Forelimb muscle (tissue), 1 donor: ENCODE results near the gene EBF3. TPM values are rescaled to one million over a fixed set of nuclear protein-coding genes. Genes with fewer than 3 reads are reported as not detected.

Source experiments
- DNase-seq: peaks from one replicate; pipeline ENCODE4 v3.0.0-alpha.2; 2013; ENCODE audit warnings: low read depth
- polyA plus RNA-seq: library from polyadenylated mRNA; unstranded; fragments of 120-200 nt; gene quantifications from one replicate; pipeline ENCODE4 v1.2.1, GENCODE V29; 2013; ENCODE audit not compliant: insufficient read length

Gene EBF3
- polyA plus RNA-seq, 1 donor: 57.0 TPM

DNA sequence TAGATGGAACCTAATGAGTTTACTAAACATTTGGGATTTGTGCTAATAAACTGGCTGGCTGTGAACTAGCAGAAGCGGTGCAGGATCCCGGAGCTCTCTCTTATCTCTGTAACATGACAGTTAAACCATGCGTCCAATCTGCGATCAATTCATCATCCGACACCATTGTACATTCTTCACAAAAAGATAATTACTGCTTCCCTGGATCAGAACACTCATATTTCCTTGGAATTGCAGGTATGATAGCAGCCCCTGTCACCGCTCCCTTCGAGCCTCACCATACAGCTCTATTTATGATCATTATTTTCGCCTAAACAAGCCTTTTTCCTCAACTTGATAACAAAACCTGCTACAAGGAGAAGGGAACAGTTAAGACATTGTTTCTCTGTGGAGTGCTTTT, 18.5 kb downstream of the EBF3 start:
- no peak for DNase-seq

DNA sequence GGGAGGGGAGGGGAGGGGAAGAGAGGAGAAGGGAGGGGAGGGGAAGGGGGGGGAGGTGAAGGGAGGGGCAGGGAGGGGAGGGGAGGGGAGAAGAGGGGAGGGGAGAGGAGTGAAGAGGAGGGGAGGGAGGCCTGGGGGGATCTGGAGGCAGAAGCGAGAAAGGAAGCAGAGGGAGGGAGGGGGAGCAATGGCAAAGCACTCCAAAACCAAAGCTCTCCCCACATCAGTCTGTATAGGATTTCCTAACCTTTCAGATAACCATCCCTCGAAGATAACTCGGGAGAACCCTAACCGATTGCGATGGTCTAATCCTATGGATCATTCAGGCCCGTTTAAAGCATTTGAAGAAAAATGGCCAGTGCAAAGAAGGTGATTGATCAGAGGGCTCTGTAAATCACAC, 19.0 kb downstream of the EBF3 start:
- no peak for DNase-seq

DNA sequence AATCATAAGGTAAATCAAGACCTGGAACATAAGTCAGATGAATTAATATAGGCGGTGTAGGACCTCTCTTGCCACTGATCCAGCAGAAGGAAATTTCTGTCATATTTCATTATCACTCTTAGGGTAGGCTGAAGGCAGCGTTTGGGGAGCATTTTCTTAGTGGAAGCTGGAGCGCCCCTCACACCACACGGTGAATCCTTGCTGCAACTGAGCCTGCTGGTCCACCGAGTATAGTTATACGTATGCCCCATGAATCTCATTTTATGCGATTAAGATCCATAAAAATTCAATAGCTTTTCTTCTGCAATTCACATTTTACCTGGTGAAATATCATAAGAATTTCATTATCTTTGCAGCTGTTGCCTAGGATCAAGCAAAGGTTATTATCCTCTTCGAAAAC, 19.6 kb downstream of the EBF3 start:
- no peak for DNase-seq

DNA sequence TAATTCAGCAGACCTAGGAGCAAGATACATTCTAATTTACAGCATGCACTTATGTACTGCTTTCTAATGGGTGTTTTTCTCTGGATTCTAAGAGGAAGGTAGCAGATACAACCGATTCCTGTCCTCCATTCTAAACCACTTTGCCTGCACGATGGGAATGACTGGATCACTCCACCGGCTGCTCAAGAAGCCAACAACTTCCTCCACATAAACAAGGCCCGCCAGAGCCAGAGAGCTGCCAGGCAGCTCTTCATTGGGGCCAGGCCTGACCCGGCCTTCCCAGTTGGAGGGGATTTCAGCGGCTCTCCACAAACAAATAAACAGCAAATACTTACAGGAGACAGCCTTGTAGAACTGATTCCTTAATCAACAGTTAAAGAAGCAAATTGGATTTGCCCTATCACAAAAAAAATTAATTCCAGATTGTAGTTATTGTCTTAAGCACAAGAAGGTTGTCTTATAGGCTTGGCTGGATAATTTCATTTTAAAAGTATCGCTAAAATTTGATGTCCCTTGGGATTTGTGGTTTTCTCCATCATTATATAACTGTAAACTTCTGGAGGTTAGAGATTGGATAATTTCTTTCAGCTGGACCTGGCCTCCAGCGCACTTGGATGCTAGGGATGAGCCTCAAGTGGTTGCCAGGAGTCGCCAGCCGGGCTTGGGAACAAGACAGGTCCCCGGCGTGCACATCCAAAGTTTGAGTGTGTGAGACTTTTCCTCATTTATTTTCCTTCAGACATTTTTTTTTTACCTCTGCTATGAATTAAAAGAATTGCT, 20.9 kb downstream of the EBF3 start:
- DNase-seq: no peak

DNA sequence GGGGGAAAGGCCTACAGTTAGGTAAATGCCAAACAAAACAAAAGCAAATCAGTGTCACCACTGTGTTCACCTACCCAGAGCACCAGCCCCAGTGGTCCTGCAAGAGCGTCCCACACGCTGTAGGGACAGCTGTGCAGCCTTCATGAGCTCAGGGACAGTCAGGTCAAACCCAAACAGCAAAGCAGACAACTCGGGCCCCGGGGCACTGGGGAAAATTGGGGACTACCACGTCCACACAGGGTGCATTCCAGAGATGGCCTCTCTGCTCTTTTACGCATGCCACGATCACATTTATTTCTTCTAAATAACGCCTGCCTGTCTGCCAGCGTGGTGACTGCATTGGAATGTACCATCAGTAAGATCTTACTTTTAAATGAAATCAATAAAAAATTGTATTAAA, 21.7 kb downstream of the EBF3 start:
- DNase-seq: no peak

DNA sequence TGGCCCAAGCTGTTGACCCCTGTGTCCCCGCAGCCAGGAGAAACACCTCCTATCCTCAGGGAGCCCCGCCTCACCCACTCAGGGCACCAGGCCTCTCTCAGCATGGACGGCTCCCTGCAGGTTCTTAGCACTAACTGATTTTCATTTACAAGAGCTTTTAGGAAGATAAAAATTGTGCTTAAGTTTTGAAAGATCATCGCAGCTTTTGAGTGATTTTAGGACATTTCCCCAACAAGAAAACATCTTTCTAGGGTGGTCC, 22.1 kb downstream of the EBF3 start:
- no peak for DNase-seq

DNA sequence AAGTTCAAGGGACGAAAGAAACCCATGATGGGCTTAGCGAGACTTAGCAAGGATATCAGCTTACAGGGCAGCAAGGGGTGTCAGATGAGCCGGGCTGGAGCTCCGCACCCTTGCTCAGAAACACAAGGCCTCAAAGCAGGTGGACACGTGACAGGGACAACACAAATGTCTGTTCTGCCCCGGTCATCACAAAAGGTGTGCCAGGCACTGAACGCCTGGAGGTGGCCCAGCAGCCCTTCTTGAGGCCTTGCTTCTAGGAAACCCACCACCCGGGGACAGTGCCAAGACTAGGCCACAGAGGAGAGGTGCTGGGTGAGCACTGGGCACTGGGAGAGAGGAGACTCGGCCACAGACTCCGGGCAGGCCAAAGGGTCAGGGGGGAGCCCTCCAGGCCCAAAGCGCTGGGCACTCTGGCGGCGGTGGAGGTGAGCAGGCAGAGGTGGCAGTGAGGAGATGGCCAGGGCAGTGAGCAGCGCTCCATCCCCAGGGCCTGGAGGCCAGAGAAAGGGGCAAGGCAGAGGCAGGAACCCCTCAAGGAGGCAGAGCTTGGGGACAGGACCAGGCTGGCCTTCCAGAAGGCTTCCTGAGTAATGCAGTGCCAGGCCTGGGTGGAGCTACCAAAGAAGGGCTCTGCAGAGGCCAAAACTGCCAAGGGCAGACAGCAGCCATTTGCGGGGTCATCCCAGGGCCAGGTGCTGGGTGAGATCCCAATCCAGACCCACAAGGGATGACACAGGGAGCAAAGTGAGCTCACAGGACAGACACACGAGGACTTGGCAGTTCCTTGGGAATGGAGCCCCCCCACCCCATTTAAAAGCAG, 22.7 kb downstream of the EBF3 start:
- DNase-seq: no peak

DNA sequence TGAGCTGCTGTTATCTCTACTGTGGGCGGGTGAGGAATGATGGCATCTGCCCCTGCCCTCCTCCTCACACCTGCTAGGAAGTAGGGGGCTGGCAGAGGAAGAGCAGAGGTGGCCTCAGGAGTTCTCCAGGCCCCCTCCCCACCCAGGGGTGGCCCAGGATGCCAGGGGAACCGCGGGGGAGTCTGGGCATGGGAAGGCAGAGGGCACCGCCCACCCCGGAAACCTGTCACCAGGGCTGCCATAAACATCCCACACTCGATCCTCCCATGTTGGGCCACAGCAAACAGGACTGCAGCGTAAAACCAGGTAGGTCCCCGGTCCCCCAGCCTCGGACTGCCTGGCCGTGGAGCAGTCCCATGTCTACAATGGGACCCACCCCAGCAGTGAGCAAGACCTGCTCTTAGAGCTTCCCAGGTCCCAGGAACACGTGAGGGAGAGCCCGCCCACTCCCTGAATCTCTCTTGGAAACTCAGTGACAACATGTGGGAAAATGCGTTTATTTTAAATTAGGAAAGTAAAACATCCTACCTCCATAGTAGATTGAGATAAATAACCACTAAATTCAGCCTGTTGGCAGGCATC, 23.4 kb downstream of the EBF3 start:
- DNase-seq: no peak

DNA sequence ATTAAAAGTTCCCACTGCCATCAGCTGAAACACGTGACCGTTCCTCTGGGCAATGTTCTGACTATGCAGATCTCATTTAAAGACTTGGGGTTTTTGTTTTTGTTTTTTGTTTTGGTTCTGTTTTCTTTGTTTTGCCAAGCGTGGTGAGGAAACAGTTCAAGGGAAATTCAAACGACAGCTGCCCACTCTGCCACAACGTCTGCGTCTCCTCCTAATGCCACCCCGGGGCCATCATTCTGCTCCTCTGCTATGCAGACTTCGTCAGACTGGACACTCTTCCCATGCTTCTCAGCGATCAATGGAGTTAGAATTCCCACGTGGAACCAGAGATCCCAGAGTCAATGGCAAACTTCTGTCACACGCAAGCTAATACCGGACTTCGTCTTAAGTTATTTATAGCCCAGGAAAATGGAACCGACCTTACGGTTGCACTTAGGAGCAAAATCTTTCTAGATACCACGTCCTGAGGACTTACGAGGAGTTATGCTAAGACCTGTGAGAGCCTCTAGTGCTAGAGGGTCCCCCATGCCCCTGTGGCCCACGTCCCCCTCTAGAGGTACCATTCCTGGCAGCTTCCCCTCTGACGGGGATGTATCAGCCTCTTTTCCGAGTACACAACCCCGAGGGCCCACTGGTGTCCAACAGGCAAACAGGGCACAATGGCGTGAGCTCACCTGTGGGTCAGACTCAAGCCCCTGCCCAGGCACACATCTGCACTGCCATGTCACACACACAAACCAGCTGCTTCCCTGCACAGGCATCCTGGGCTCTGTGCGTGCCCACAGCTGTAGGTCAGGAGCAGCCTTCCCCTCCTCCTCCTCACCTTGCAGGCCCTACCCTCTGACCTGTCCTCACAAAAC, 24.4 kb downstream of the EBF3 start:
- no peak for DNase-seq

DNA sequence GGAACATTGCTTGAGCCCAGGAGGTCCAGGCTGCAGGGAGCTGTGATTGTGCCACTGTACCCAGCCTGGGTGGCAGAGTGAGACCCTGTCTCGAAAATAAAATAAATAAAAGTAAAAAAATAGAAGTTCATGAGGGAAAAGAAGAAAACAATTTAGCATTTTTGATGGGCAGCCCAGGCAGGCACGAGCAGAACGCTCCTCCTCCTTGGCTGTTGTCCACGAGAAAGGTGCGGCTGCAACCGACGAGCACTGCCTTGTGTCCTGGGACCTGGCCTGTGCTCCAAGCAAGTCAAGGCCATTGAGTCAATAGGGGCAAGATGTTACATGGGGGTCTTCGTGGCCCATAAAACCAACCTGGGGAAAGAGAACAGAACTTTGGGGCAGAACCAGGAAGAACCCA, 25.6 kb downstream of the EBF3 start:
- DNase-seq: no peak

DNA sequence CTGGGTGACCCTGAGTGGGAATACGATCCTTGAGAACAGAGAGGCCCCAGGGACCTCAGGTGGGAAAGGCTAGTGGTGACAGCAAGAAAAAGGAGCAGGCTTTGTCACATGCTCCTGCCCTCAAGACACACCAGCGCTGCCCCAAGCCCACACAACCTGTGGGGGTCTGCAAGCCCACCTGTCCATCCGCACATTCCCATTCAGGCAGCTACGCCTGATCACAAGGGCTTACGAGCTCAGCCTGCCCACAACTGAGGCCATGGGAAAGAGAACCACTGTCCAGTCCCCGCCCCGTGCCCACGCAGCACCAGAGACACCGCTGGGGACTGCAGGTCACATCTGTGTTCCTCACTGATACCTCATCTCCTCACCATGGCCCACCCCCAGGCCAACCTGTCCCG, 26.7 kb downstream of the EBF3 start:
- no peak for DNase-seq

DNA sequence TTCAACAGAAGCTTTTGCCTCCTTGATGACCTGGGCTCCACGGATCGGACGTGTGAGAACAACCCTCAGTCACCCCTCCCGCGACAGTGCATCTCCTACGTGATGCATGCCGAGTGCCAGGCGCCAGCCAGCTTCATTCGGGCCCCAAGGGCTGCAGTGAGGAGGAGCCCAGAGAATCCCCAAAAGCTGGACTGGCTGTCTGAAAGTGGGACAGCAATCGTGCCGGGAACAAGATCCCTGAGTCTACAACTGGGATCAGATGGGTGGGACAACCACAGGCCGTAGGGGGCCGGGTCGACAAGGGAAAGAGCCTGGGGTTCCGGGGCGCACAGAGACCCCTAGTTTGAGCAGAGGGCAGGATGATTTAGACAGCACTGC, 27.2 kb downstream of the EBF3 start:
- no peak for DNase-seq

DNA sequence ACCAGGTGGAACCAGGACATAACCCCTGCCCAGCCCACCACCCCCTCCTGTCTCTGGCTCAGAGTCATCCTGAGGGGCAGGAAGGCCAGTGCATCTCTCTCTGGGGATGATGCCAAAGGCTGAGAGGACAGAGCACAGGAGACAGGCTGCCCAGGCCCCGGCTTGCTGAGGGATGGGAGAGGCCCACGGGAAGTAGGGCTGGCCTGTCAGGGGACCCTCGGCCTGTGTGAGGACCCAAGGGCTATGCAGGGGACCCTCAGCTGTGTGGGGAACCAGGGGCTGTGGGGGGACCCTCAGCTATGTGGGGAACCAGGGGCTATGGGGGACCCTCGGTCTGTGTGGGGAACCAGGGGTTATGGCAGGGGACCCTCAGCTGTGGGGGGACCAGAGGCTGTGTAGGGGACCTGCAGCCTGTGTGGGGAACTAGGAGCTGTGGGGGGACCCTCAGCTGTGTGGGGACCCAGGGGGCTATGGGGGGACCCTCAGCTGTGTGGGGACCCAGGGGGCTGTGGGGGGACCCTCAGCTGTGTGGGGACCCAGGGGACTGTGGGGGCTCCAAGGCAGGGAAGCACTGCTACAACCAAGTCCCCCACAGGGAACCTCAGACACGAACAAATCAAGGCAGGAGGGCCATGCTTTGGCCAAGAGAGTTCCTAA, 27.7 kb downstream of the EBF3 start:
- no peak for DNase-seq

DNA sequence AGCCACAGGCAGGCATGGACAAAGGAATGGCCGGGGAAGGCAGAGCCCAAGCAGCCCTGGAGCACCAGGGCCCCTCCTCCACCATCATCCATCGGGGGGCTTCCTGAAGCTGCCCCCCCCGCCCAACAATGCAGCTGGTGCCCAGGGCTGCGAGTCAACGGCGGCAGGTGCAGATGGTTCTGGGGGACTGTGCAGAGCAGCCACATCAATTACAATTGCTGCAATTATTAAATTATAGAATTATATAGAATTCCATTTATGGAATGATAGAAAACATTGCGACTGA, 28.3 kb downstream of the EBF3 start:
- no peak for DNase-seq

DNA sequence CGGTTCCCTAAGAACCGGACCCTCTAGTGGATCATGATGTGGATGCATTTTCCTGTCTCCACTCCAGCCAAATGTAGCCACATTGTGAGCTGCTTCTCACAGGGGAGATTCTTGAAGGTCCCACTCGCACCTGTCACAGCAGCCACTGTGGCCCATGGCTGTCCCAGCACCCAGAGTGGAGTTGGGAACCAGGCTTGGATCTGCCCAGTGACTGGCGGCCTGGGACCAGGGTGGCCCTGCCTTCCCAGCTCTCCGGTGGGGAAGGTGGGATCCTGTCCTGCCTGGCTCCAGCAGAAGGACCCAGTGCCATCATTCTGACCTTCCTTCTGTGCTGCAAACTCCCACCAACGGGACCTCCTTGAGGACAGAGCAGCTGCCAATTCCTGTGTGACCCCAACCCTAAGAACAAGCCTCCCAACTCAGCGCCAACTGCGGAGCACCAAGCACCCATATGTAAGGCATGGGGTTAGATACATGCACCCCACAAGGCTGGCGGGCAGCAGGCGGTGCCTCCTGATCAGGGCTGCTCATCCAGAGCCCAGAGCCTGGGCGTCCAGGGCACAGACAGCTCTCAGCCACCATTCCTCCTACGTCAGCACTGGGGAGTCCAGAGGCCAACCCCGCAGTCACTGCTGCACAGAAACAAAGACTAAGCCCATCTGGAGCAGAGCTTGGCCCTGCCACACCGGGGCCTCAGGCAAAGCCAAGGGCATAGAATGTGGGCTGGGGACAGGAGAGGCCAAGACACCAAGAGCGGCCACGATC, 28.8 kb downstream of the EBF3 start:
- DNase-seq: no peak

DNA sequence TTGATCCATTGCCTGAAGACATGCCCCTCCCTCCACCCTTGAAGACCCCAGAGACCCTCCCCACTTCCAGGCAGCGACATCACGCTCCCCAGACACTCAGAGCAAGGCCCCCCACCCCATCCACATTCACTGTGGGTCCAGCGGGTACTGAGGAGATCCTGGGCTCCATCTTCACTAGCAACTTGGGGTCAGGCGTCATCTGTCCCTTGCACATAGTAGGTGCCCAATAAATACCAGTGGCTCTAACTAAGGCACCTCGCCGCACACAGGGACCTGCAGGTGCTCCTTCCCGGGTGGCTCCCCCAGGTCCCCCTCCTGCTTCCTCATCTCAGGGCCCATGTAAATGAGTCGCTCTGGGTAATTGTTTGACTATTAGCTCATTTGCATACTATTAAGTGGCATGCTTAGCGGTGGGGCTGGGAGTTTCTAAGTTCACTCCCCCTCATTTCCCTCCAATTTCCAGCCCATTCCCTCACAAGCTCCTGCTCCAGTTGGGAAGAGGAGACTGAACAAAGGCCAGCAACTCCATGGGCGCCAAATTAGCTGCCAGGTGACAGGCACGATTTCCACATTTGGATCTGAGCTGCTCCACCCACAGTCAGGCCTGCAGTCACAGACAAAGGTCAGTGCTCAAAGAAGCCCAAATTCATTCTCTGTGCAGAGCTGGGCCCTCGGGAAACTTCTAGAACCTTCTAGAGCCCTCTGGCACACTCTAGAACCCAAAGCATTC, 29.7 kb downstream of the EBF3 start:
- no peak for DNase-seq

DNA sequence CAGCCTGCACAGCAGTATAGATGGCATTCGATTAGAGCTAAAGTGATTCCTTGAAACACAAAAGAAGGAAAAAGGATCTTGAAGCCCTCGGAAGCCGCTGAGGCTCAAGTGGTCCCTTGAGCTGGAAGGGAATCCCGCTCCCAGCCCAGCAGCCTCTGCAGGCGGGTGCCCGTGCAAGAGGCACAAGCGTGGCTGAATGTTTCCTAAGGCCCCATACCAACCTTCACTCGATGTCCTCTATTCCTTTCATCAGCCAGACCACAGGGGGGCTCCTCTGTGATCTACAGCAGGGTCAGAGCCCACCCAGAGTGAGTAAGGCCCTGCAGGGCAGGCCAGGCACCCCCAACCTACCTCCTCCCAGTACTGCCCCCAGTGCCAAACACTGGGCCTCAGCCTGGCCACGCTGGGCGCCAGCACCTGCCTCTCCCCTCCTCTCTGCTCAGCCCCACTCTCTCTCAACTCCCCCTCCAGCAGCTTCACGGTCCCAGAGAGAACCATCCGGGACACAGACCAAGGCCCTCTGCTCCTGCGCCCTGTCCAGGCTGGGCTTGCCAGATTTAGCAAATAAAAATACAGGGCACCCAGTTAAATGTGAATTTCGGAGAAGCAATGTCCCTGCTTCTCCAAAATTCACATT, 30.5 kb downstream of the EBF3 start:
- no peak for DNase-seq

DNA sequence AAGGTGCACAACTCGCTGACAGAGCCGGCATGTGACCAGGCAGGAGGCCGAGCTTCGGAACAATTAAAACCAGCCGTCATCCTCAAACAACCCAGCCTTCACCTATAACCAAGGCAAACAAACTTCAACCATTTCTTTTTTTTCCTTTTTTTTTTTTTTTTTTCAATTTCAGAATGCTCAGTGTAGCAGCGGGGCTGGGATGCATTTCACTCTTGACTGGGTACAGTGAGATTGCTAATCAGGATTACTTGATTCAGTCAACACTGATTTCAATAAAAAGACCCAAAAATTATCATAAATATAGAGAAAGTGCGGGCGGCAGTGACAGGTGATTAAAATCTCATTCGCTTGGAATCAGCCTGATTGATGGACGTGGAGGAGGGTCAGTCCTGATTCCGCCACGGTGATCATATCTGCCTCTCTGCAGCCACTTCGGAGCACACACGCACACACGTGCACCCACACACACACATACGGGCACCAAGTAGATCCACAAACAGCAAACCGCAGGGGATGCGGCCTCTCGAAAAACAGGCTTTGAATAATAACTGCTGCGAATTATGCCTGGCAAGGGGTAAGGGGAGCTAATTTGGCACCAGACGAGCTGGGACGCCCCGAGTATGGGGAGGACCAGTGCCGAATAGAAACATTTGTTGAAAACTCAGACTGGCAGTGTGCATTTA, 31.2 kb downstream of the EBF3 start:
- no peak for DNase-seq

DNA sequence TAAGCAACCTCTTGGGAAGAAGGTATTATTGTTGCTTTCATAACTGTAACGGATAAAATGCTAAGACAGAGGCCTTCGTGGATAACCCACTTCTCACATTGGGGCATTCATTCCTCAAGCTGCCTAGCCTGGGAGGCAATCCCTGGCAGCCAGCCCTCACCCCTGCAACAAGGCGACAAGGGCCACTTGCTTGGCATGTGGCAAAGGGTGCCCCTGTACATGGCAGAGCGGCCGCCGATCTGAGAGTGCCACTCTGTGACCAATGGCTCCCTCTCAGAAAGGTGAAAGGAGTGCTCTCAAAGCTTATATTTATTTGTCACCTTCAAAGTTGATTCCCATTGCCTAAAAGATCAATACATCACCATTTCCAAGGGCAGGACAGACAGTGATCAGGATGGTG, 31.9 kb downstream of the EBF3 start:
- no peak for DNase-seq
